HEK293 (cell line): ENCODE measurements around the gene COLQ.

Source experiments
- MZF1 ChIP-seq: fragments of 450-650 bp; formaldehyde crosslinking; IDR thresholded peaks from 2 replicates; pipeline ENCODE4 v1.5.1; 2017; ENCODE audit warnings: missing biosample characterization, missing genetic modification characterization, borderline replicate concordance
- TRIM28 ChIP-seq: IDR thresholded peaks from 2 replicates; pipeline ENCODE4 v1.6.1; 2011; ENCODE audit warnings: low read length, control low read depth, borderline replicate concordance
- ZBTB1 ChIP-seq: fragments of 450-650 bp; formaldehyde crosslinking; IDR thresholded peaks from 2 replicates; pipeline ENCODE4 v1.5.1; 2016; ENCODE audit warnings: missing biosample characterization, missing genetic modification characterization
- ZNF133 ChIP-seq: fragments of 450-650 bp; formaldehyde crosslinking; IDR thresholded peaks from 2 replicates; pipeline ENCODE4 v1.5.1; 2016; ENCODE audit warnings: missing biosample characterization, missing genetic modification characterization
- ZNF274 ChIP-seq, 2 experiments: fragments of 200-500 bp in 1 of 2; fragments of 450-650 bp in 1 of 2; sonication (Bioruptor generic) in 1 of 2; formaldehyde crosslinking in 1 of 2; IDR thresholded peaks; 2 replicates each; pipeline versions ENCODE4 v1.5.1 to v1.6.1; 2014 to 2016; ENCODE audit warnings: borderline replicate concordance in 1 of 2, inconsistent platforms in 1 of 2, low read length in 1 of 2, missing biosample characterization in 1 of 2, missing genetic modification characterization in 1 of 2
- ZNF394 ChIP-seq: fragments of 450-650 bp; formaldehyde crosslinking; IDR thresholded peaks from 2 replicates; pipeline ENCODE4 v1.5.1; 2016; ENCODE audit warnings: missing biosample characterization, missing genetic modification characterization, mild to moderate bottlenecking, moderate library complexity, borderline replicate concordance
- TF ChIP-seq, protein P1 (sequence below): fragments of 450-650 bp; formaldehyde crosslinking; IDR thresholded peaks from 2 replicates; pipeline ENCODE4 v1.5.1; 2016; ENCODE audit warnings: missing biosample characterization, missing genetic modification characterization
- TF ChIP-seq, protein P2 (sequence below): fragments of 450-650 bp; formaldehyde crosslinking; IDR thresholded peaks from 2 replicates; pipeline ENCODE4 v1.5.1; 2016; ENCODE audit warnings: missing biosample characterization, missing genetic modification characterization
- TF ChIP-seq, protein P3 (sequence below): fragments of 450-650 bp; formaldehyde crosslinking; IDR thresholded peaks from 2 replicates; pipeline ENCODE4 v1.5.1; 2017; ENCODE audit warnings: missing biosample characterization, missing genetic modification characterization
- TF ChIP-seq, protein P4 (sequence below): IDR thresholded peaks from 2 replicates; pipeline ENCODE4 v1.6.1; 2011; ENCODE audit warnings: mild to moderate bottlenecking, low read depth, low read length, borderline replicate concordance
- TF ChIP-seq, protein P5 (sequence below): fragments of 450-650 bp; formaldehyde crosslinking; IDR thresholded peaks from 2 replicates; pipeline ENCODE4 v1.5.1; 2017; ENCODE audit warnings: missing biosample characterization, mild to moderate bottlenecking, missing genetic modification characterization, moderate library complexity

DNA sequence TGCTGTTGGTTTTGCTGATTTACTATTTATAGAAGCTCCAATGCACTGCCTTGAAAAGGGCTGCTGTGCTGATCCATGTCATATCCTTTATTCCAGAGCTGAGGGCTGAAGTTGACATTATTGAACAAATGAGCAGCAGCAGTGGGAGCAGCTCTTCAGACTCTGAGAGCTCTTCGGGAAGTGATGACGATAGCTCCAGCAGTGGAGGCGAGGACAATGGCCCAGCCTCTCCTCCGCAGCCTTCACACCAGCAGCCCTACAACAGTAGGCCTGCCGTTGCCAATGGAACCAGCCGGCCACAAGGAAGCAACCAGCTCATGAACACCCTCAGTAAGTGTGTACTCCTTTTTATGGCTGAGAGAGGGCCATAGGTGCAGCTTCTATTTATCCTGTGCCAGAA is 85.3 kb downstream of the COLQ start:
- TF ChIP-seq, protein P1, sequence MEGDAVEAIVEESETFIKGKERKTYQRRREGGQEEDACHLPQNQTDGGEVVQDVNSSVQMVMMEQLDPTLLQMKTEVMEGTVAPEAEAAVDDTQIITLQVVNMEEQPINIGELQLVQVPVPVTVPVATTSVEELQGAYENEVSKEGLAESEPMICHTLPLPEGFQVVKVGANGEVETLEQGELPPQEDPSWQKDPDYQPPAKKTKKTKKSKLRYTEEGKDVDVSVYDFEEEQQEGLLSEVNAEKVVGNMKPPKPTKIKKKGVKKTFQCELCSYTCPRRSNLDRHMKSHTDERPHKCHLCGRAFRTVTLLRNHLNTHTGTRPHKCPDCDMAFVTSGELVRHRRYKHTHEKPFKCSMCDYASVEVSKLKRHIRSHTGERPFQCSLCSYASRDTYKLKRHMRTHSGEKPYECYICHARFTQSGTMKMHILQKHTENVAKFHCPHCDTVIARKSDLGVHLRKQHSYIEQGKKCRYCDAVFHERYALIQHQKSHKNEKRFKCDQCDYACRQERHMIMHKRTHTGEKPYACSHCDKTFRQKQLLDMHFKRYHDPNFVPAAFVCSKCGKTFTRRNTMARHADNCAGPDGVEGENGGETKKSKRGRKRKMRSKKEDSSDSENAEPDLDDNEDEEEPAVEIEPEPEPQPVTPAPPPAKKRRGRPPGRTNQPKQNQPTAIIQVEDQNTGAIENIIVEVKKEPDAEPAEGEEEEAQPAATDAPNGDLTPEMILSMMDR (tag by site-specific recombination) = no peak
- TF ChIP-seq ZBTB1 (tag by site-specific recombination) (no peak), ZNF394 (tag by site-specific recombination) (no peak), ZNF133 (no peak), TRIM28 (no peak), ZNF274 (IDR thresholded peaks at IDR 0.05; ENCODE audit: low read length) (no peak), ZNF274 (tag by site-specific recombination; IDR thresholded peaks at IDR 0.05; ENCODE audit: borderline replicate concordance) (no peak), MZF1 (tag by site-specific recombination) (no peak)
- TF ChIP-seq, protein P2, sequence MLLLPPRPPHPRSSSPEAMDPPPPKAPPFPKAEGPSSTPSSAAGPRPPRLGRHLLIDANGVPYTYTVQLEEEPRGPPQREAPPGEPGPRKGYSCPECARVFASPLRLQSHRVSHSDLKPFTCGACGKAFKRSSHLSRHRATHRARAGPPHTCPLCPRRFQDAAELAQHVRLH = no peak
- TF ChIP-seq, protein P3, sequence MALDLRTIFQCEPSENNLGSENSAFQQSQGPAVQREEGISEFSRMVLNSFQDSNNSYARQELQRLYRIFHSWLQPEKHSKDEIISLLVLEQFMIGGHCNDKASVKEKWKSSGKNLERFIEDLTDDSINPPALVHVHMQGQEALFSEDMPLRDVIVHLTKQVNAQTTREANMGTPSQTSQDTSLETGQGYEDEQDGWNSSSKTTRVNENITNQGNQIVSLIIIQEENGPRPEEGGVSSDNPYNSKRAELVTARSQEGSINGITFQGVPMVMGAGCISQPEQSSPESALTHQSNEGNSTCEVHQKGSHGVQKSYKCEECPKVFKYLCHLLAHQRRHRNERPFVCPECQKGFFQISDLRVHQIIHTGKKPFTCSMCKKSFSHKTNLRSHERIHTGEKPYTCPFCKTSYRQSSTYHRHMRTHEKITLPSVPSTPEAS (tag by site-specific recombination) = no peak
- TF ChIP-seq, protein P4, sequence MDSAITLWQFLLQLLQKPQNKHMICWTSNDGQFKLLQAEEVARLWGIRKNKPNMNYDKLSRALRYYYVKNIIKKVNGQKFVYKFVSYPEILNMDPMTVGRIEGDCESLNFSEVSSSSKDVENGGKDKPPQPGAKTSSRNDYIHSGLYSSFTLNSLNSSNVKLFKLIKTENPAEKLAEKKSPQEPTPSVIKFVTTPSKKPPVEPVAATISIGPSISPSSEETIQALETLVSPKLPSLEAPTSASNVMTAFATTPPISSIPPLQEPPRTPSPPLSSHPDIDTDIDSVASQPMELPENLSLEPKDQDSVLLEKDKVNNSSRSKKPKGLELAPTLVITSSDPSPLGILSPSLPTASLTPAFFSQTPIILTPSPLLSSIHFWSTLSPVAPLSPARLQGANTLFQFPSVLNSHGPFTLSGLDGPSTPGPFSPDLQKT = no peak
- TF ChIP-seq, protein P5, sequence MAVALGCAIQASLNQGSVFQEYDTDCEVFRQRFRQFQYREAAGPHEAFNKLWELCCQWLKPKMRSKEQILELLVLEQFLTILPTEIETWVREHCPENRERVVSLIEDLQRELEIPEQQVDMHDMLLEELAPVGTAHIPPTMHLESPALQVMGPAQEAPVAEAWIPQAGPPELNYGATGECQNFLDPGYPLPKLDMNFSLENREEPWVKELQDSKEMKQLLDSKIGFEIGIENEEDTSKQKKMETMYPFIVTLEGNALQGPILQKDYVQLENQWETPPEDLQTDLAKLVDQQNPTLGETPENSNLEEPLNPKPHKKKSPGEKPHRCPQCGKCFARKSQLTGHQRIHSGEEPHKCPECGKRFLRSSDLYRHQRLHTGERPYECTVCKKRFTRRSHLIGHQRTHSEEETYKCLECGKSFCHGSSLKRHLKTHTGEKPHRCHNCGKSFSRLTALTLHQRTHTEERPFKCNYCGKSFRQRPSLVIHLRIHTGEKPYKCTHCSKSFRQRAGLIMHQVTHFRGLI (tag by site-specific recombination) = no peak
